ENCODE results near the gene TXNL4B. TPM values are rescaled to one million over a fixed set of nuclear protein-coding genes. Genes with fewer than 3 reads are reported as not detected.
"Not testable (repeated sequence)": the region's sequence is repeated elsewhere in the genome, so short reads cannot be mapped to it uniquely, and the experiment has no call there.

Gene TXNL4B
- total RNA-seq, 2 experiments from 2014 or later, result 20.6 to 21.7 TPM

- Mint-ChIP-seq H3K27ac (no peak overlapping the region), H3K27me3 (no peaks in the 10 kb centered on the region), H3K36me3 (ENCODE audit: low read depth) (peaks cover 38% of the 10 kb centered on the region), H3K9me3 (peaks cover 9% of the 10 kb centered on the region), H3K4me3 (no peak overlapping the region), H3K4me1 (ENCODE audit: low read depth) (no peaks in the 10 kb centered on the region)
- ATAC-seq, result no peak
- ChIA-PET POLR2A (no interaction called here), CTCF (interaction anchor here (1.4 kb wide), 1 partner anchor 10 kb away, joined by 3 read pairs; no protein-coding TSS in a partner anchor)
- DNase-seq, result no peak
- intact Hi-C loops (cut with micrococcal nuclease), result no loop called here
- no peak for TF ChIP-seq CTCF (IDR thresholded peaks at IDR 0.05)
Measured at GRCh38 chr16:72084445-72084844, 9.0 kb downstream of the TXNL4B start.

- intact Hi-C loops (cut with micrococcal nuclease), result no loop called here
- Mint-ChIP-seq H3K27ac (no peak overlapping the region), H3K27me3 (no peaks in the 10 kb centered on the region), H3K4me3 (no peak overlapping the region), H3K9me3 (peaks cover 9% of the 10 kb centered on the region), H3K4me1 (ENCODE audit: low read depth) (no peaks in the 10 kb centered on the region), H3K36me3 (ENCODE audit: low read depth) (peaks cover 33% of the 10 kb centered on the region)
- no peak for DNase-seq
- TF ChIP-seq CTCF (IDR thresholded peaks at IDR 0.05), result no peak
- CTCF ChIA-PET, result interaction anchor here (1.4 to 1.7 kb wide), 2 partner anchors 11 to 17 kb away, joined by 3 to 5 read pairs; no protein-coding TSS in a partner anchor
- no peak for ATAC-seq
- POLR2A ChIA-PET, result interaction anchor here (0.6 to 2.9 kb wide), 3 partner anchors 9 to 13 kb away, joined by 3 to 11 read pairs (median 3); partner anchors contain the start of genes DHX38 and TXNL4B
Measured at GRCh38 chr16:72083778-72084404, 9.5 kb downstream of the TXNL4B start.

GRCh38 chr16:72076991-72077706 lies 16.3 kb downstream of the TXNL4B start:
- ATAC-seq; H3K27ac Mint-ChIP-seq; H3K4me1 Mint-ChIP-seq (ENCODE audit: low read depth); H3K27me3 Mint-ChIP-seq; DNase-seq; H3K9me3 Mint-ChIP-seq; H3K36me3 Mint-ChIP-seq (ENCODE audit: low read depth); POLR2A ChIA-PET; intact Hi-C loops (cut with micrococcal nuclease); CTCF ChIA-PET; H3K4me3 Mint-ChIP-seq: not testable (repeated sequence)

GRCh38 chr16:72075067-72075466 lies 18.4 kb downstream of the TXNL4B start:
- H3K4me1 Mint-ChIP-seq (ENCODE audit: low read depth); H3K4me3 Mint-ChIP-seq; DNase-seq; ATAC-seq; CTCF ChIA-PET; H3K27me3 Mint-ChIP-seq; POLR2A ChIA-PET; H3K36me3 Mint-ChIP-seq (ENCODE audit: low read depth); H3K9me3 Mint-ChIP-seq; intact Hi-C loops (cut with micrococcal nuclease); H3K27ac Mint-ChIP-seq: not testable (repeated sequence)

- DNase-seq (no peak), ATAC-seq (no peak)
- no peak for TF ChIP-seq CTCF (IDR thresholded peaks at IDR 0.05)
- Mint-ChIP-seq H3K27me3 (no peaks in the 10 kb centered on the region), H3K9me3 (no peaks in the 10 kb centered on the region), H3K4me3 (no peak overlapping the region), H3K4me1 (ENCODE audit: low read depth) (no peaks in the 10 kb centered on the region), H3K36me3 (ENCODE audit: low read depth) (no peaks in the 10 kb centered on the region), H3K27ac (no peak overlapping the region)
- intact Hi-C loops (cut with micrococcal nuclease), result no loop called here
- CTCF ChIA-PET, result no interaction called here
- POLR2A ChIA-PET, result no interaction called here
Measured at GRCh38 chr16:72073560-72074230, 19.7 kb downstream of the TXNL4B start.

All from activated CD8-positive, alpha-beta T cell treated with anti-CD3 and anti-CD28 coated beads for 36 hours (primary cell).